Measurements from ENCODE around the gene DAW1.
"Not testable (repeated sequence)": the region's sequence is repeated elsewhere in the genome, so short reads cannot be mapped to it uniquely, and the experiment has no call there.

DAW1 gene

DNA sequence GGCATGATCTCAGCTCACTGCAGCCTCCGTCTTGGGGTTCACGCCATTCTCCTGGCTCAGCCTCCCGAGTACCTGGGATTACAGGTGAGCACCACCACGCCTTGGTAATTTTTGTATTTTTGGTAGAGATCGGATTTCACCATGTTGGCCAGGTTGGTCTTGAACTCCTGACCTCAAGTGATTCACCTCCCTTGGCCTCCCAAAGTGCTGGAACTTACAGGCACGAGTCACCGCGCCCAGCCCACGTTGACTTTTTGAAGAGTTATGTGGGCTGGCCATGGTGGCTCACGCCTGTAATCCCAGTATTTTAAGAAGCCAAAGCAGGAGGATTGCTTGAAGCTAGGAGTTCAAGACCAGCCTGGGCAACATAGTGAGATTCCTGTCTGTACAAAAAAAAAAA, 37.0 kb upstream of the DAW1 start:
- no peaks in the 10 kb centered on the region for H3K9me3 ChIP-seq (ENCODE audit: low read length)
- H3F3A ChIP-seq (ENCODE audit: insufficient read depth, low read length), result no peaks in the 10 kb centered on the region
- H3K4me1 ChIP-seq (ENCODE audit: insufficient read depth, low read length, severe bottlenecking), result no peaks in the 10 kb centered on the region
- no peak overlapping the region for H3K27ac ChIP-seq (ENCODE audit: low read depth, low read length, poor library complexity, severe bottlenecking)
- no peaks in the 10 kb centered on the region for H3K9me2 ChIP-seq (ENCODE audit: low read depth, low read length)
- no peak overlapping the region for H2AFZ ChIP-seq (ENCODE audit: low read length)
- H3K79me2 ChIP-seq (ENCODE audit: insufficient read depth, low read length), result no peaks in the 10 kb centered on the region
- no peaks in the 10 kb centered on the region for H3K27me3 ChIP-seq (ENCODE audit: insufficient read depth, low read length)
- no peaks in the 10 kb centered on the region for H4K20me1 ChIP-seq (ENCODE audit: insufficient read depth, low read length)
- H3K4me2 ChIP-seq (ENCODE audit: low read length), result no peak overlapping the region
- no peak overlapping the region for H3K4me3 ChIP-seq (ENCODE audit: low read depth, low read length, poor library complexity, severe bottlenecking)
- TF ChIP-seq, protein P1, sequence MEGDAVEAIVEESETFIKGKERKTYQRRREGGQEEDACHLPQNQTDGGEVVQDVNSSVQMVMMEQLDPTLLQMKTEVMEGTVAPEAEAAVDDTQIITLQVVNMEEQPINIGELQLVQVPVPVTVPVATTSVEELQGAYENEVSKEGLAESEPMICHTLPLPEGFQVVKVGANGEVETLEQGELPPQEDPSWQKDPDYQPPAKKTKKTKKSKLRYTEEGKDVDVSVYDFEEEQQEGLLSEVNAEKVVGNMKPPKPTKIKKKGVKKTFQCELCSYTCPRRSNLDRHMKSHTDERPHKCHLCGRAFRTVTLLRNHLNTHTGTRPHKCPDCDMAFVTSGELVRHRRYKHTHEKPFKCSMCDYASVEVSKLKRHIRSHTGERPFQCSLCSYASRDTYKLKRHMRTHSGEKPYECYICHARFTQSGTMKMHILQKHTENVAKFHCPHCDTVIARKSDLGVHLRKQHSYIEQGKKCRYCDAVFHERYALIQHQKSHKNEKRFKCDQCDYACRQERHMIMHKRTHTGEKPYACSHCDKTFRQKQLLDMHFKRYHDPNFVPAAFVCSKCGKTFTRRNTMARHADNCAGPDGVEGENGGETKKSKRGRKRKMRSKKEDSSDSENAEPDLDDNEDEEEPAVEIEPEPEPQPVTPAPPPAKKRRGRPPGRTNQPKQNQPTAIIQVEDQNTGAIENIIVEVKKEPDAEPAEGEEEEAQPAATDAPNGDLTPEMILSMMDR (IDR thresholded peaks at IDR 0.05; ENCODE audit: low read length), result no peak
- TF ChIP-seq EZH2 (IDR thresholded peaks at IDR 0.05; ENCODE audit: borderline replicate concordance, low read length), result no peak
- no peaks in the 10 kb centered on the region for H3K36me3 ChIP-seq (ENCODE audit: insufficient read depth, low read length)
- H3K9ac ChIP-seq (ENCODE audit: low read length), result no peak overlapping the region

DNA sequence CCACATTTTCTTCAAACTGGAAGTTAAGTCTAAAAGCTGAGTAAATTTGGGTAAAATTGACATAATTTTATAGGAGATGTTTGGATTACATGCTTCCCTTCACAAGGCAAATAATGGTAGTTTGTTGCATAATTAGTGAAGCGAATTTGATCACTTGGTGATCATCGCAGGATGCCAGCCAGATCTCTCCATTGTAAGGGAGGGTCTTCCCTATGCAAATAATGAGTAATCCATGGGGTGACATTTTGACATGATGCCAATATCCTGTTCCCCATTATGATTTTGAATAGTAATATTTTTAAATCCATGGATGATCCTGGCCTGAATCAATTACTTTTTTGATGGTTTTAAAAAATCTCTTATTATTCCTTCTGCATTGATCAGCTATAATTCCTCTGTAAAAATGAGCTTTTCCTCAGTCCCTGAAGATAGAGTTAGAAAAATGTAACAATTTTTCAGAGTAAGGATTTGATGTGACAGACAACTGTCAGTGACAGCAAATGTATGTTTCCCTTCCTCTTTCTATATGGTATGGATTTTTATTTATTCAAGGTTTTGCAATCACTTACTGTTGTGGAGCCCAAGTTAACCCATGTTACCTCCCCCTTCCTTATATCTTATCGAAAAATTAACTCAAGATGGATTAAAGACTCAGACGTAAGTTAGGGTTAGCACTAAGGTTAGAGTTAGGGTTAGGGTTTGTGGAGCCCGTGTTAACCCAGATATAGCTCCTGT, 36.3 kb upstream of the DAW1 start:
- Histone ChIP-seq H2AFZ (ENCODE audit: low read length) (no peak overlapping the region), H3K4me3 (ENCODE audit: low read depth, low read length, poor library complexity, severe bottlenecking) (no peak overlapping the region), H3K9me3 (ENCODE audit: low read length) (no peaks in the 10 kb centered on the region), H3K4me1 (ENCODE audit: insufficient read depth, low read length, severe bottlenecking) (no peaks in the 10 kb centered on the region), H3K27ac (ENCODE audit: low read depth, low read length, poor library complexity, severe bottlenecking) (no peak overlapping the region), H3K79me2 (ENCODE audit: insufficient read depth, low read length) (no peaks in the 10 kb centered on the region), H3K9ac (ENCODE audit: low read length) (no peak overlapping the region), H3K9me2 (ENCODE audit: low read depth, low read length) (no peaks in the 10 kb centered on the region), H3K4me2 (ENCODE audit: low read length) (no peak overlapping the region), H3F3A (ENCODE audit: insufficient read depth, low read length) (no peaks in the 10 kb centered on the region), H4K20me1 (ENCODE audit: insufficient read depth, low read length) (no peaks in the 10 kb centered on the region), H3K27me3 (ENCODE audit: insufficient read depth, low read length) (no peaks in the 10 kb centered on the region), H3K36me3 (ENCODE audit: insufficient read depth, low read length) (no peaks in the 10 kb centered on the region)
- TF ChIP-seq EZH2 (IDR thresholded peaks at IDR 0.05; ENCODE audit: borderline replicate concordance, low read length), result no peak
- TF ChIP-seq, protein P1 (IDR thresholded peaks at IDR 0.05; ENCODE audit: low read length), result no peak

DNA sequence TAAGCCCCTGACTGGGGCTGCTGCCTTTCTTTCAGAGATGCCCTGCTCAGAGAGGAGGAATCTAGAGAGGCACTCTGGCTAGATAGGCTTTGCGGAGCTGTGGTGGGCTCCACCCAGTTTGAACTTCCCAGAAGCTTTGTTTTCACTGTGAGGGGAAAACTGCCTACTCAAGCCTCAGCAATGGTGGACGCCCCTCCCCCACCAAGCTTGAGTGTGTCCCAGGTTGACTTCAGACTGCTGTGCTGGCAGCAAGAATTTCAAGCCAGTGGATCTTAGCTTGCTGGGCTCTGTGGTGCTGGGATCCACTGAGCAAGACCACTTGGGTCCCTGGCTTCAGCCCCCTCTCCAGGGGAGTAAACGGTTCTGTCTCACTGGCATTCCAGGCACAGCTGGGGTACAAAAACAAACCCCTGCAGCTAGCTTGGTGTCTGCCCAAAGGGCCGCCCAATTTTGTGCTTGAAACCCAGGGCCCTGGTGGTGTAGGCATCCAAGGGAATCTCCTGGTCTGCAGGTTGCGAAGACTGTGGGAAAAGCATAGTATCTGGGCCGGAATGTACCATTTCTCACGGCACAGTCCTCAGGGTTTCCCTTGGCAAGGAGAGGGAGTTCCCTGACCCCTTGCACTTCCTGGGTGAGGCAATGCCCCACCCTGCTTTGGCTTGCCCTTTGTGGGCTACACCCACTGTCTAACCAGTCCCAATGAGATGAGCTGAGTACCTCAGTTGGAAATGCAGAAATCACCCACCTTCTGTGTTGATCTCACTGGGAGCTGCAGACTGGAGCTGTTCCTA, 31.9 kb upstream of the DAW1 start:
- H3K79me2 ChIP-seq (ENCODE audit: insufficient read depth, low read length); H3K4me3 ChIP-seq (ENCODE audit: low read depth, low read length, poor library complexity, severe bottlenecking); H3K27me3 ChIP-seq (ENCODE audit: insufficient read depth, low read length); H3K9me2 ChIP-seq (ENCODE audit: low read depth, low read length); H3K9ac ChIP-seq (ENCODE audit: low read length); H3K36me3 ChIP-seq (ENCODE audit: insufficient read depth, low read length); H3K4me2 ChIP-seq (ENCODE audit: low read length); H3K27ac ChIP-seq (ENCODE audit: low read depth, low read length, poor library complexity, severe bottlenecking); H3F3A ChIP-seq (ENCODE audit: insufficient read depth, low read length); H3K9me3 ChIP-seq (ENCODE audit: low read length); H3K4me1 ChIP-seq (ENCODE audit: insufficient read depth, low read length, severe bottlenecking); H2AFZ ChIP-seq (ENCODE audit: low read length); H4K20me1 ChIP-seq (ENCODE audit: insufficient read depth, low read length): not testable (repeated sequence)

Measured in OCI-LY1 (cell line).